Loucy (cell line): ENCODE results near the gene NDUFC1.
A peak's percentile ranks its signal among the peaks of the same experiment; 100 is the strongest.

Experiments
- H2AFZ ChIP-seq: fragments of 200-600 bp; sonication (generic); 2 replicates; pipeline ENCODE4 v1.6.0; 2016; ENCODE audit warnings: antibody characterized with exemption, mild to moderate bottlenecking, low read length, moderate library complexity
- H3F3A ChIP-seq: fragments of 200-600 bp; 2 replicates; pipeline ENCODE4 v1.6.0; 2016; ENCODE audit warnings: antibody characterized with exemption, low read depth, mild to moderate bottlenecking
- H3K27me3 ChIP-seq: fragments of 200-600 bp; sonication (generic); 2 replicates; pipeline ENCODE4 v1.6.1; 2014; ENCODE audit warnings: low read length, mild to moderate bottlenecking; ENCODE audit not compliant: insufficient read depth, poor library complexity, severe bottlenecking
- H3K36me3 ChIP-seq: fragments of 200-600 bp; sonication (generic); 2 replicates; pipeline ENCODE4 v1.6.1; 2016; ENCODE audit warnings: low read length; ENCODE audit not compliant: insufficient read depth
- H3K4me1 ChIP-seq: fragments of 200-600 bp; sonication (generic); 2 replicates; pipeline ENCODE4 v1.5.1; 2014; ENCODE audit warnings: low read length, mild to moderate bottlenecking; ENCODE audit not compliant: insufficient read depth, poor library complexity, severe bottlenecking
- H3K4me2 ChIP-seq: fragments of 200-600 bp; sonication (generic); 2 replicates; pipeline ENCODE4 v1.6.0; 2014; ENCODE audit warnings: antibody characterized with exemption, low read length, low read depth, mild to moderate bottlenecking; ENCODE audit not compliant: poor library complexity, severe bottlenecking
- H3K4me3 ChIP-seq: fragments of 200-600 bp; sonication (generic); 2 replicates; pipeline ENCODE4 v1.5.1; 2014; ENCODE audit warnings: low read length, mild to moderate bottlenecking, mixed read lengths; ENCODE audit not compliant: poor library complexity, severe bottlenecking
- H3K79me2 ChIP-seq: fragments of 200-600 bp; sonication (generic); 2 replicates; pipeline ENCODE4 v1.6.1; 2014; ENCODE audit warnings: low read length; ENCODE audit not compliant: insufficient read depth
- H3K9ac ChIP-seq: fragments of 200-600 bp; sonication (generic); 2 replicates; pipeline ENCODE4 v1.6.0; 2014; ENCODE audit warnings: mild to moderate bottlenecking, low read depth, low read length, moderate library complexity; ENCODE audit not compliant: poor library complexity, severe bottlenecking
- H3K9me2 ChIP-seq: fragments of 200-600 bp; sonication (generic); replicated peaks from 2 replicates; pipeline ENCODE4 v1.6.1; 2016; ENCODE audit warnings: low read depth, low read length, mixed read lengths
- H3K9me3 ChIP-seq: fragments of 200-600 bp; sonication (generic); 2 replicates; pipeline ENCODE4 v1.6.1; 2014; ENCODE audit warnings: mild to moderate bottlenecking, antibody characterized with exemption, low read length, low read depth; ENCODE audit not compliant: insufficient read depth
- H4K20me1 ChIP-seq: fragments of 200-600 bp; sonication (generic); 2 replicates; pipeline ENCODE4 v1.6.0; 2014; ENCODE audit warnings: antibody characterized with exemption, low read length, mild to moderate bottlenecking; ENCODE audit not compliant: insufficient read depth, poor library complexity, severe bottlenecking
- CTCF ChIP-seq: fragments of 200-600 bp; sonication (generic); conservative IDR thresholded peaks from 2 replicates; pipeline ENCODE4 v1.5.1; 2014; ENCODE audit warnings: mild to moderate bottlenecking, antibody characterized with exemption, low read length
- EZH2phosphoT487 ChIP-seq: fragments of 200-600 bp; IDR thresholded peaks from 2 replicates; pipeline ENCODE4 v1.6.1; 2018; ENCODE audit warnings: antibody characterized with exemption, mild to moderate bottlenecking, moderate library complexity, borderline replicate concordance

The NDUFC1 gene

GRCh38 chr4:139266583-139267257, 35.6 kb downstream of the NDUFC1 start:
- no peaks in the 10 kb centered on the region for H3K79me2 ChIP-seq
- H3F3A ChIP-seq = peaks cover 14% of the 10 kb centered on the region; the same call in 1 of the 2 replicates
- H3K4me3 ChIP-seq = peak overlapping the region; percentile 76
- no peaks in the 10 kb centered on the region for H3K9me3 ChIP-seq
- no peaks in the 10 kb centered on the region for H3K9me2 ChIP-seq
- H3K4me2 ChIP-seq = peak overlapping the region; percentile 80
- H3K9ac ChIP-seq = peak overlapping the region; percentile 74
- TF ChIP-seq EZH2phosphoT487 = no peak
- TF ChIP-seq CTCF = no peak
- no peaks in the 10 kb centered on the region for H3K27me3 ChIP-seq
- H2AFZ ChIP-seq = peak overlapping the region; percentile 89
- no peaks in the 10 kb centered on the region for H3K36me3 ChIP-seq
- no peaks in the 10 kb centered on the region for H4K20me1 ChIP-seq
- peaks cover 34% of the 10 kb centered on the region for H3K4me1 ChIP-seq

- H2AFZ ChIP-seq = peak overlapping the region; percentile 89
- peak overlapping the region; percentile 80 for H3K4me2 ChIP-seq
- no peaks in the 10 kb centered on the region for H3K79me2 ChIP-seq
- H3K27me3 ChIP-seq = no peaks in the 10 kb centered on the region
- no peaks in the 10 kb centered on the region for H3K9me3 ChIP-seq
- no peaks in the 10 kb centered on the region for H3K36me3 ChIP-seq
- H3F3A ChIP-seq = peaks cover 14% of the 10 kb centered on the region; the same call in 1 of the 2 replicates
- H3K4me1 ChIP-seq = peaks cover 34% of the 10 kb centered on the region
- no peaks in the 10 kb centered on the region for H3K9me2 ChIP-seq
- TF ChIP-seq CTCF (no peak), EZH2phosphoT487 (no peak)
- H3K4me3 ChIP-seq = peak overlapping the region; percentile 76
- no peaks in the 10 kb centered on the region for H4K20me1 ChIP-seq
- H3K9ac ChIP-seq = peak overlapping the region; percentile 74
These were observed 36.1 kb downstream of the NDUFC1 start for GRCh38 chr4:139266208-139266582.

- Histone ChIP-seq H4K20me1 (no peaks in the 10 kb centered on the region), H3K9me2 (no peaks in the 10 kb centered on the region), H3K4me2 (peak overlapping the region; percentile 80), H3K9ac (peak overlapping the region; percentile 74), H2AFZ (no peak overlapping the region), H3K4me1 (peaks cover 34% of the 10 kb centered on the region), H3K9me3 (no peaks in the 10 kb centered on the region), H3K36me3 (no peaks in the 10 kb centered on the region), H3K4me3 (peak overlapping the region; percentile 76), H3F3A (peaks cover 14% of the 10 kb centered on the region; the same call in 1 of the 2 replicates), H3K27me3 (no peaks in the 10 kb centered on the region), H3K79me2 (no peaks in the 10 kb centered on the region)
- TF ChIP-seq CTCF = no peak
- TF ChIP-seq EZH2phosphoT487 = no peak
These were observed 36.6 kb downstream of the NDUFC1 start for GRCh38 chr4:139265654-139266053.
